GM18868 (cell line): Measurements from ENCODE around the gene PLA2G5.

Experiments
- ATAC-seq: cut with Tn5 transposase; IDR thresholded peaks from one replicate; pipeline ENCODE4 v1.9.1; 2021; ENCODE audit warnings: mild to moderate bottlenecking, moderate library complexity; ENCODE audit not compliant: unreplicated experiment

The PLA2G5 gene

GRCh38 chr1:20063861-20064292 is 6.1 kb upstream of the PLA2G5 start:
- no peak for ATAC-seq

- no peak for ATAC-seq
Measured at GRCh38 chr1:20068722-20069121, 1.3 kb upstream of the PLA2G5 start.

GRCh38 chr1:20070357-20070756 is 363 bp downstream of the PLA2G5 start:
- no peak for ATAC-seq

GRCh38 chr1:20071416-20071815 is 1.4 kb downstream of the PLA2G5 start:
- ATAC-seq = no peak

GRCh38 chr1:20072771-20073170 is 2.8 kb downstream of the PLA2G5 start:
- ATAC-seq = no peak

- no peak for ATAC-seq
Measured at GRCh38 chr1:20073256-20073655, 3.3 kb downstream of the PLA2G5 start.

- ATAC-seq = no peak
Measured at GRCh38 chr1:20074055-20074724, 4.2 kb downstream of the PLA2G5 start.

- ATAC-seq = no peak
Measured at GRCh38 chr1:20074725-20075171, 4.8 kb downstream of the PLA2G5 start.

GRCh38 chr1:20075345-20075744 is 5.4 kb downstream of the PLA2G5 start:
- ATAC-seq = no peak

GRCh38 chr1:20076223-20076622 is 6.2 kb downstream of the PLA2G5 start:
- ATAC-seq = no peak

GRCh38 chr1:20076710-20077461 is 6.9 kb downstream of the PLA2G5 start:
- no peak for ATAC-seq

- ATAC-seq = peak; percentile 48
Measured at GRCh38 chr1:20078171-20078651, 8.2 kb downstream of the PLA2G5 start.

- no peak for ATAC-seq
Measured at GRCh38 chr1:20078711-20079110, 8.7 kb downstream of the PLA2G5 start.

GRCh38 chr1:20079661-20080305 is 9.8 kb downstream of the PLA2G5 start:
- ATAC-seq = no peak

- peak; percentile 49 for ATAC-seq
Measured at GRCh38 chr1:20080441-20081352, 10.7 kb downstream of the PLA2G5 start.

- ATAC-seq = no peak
Measured at GRCh38 chr1:20081353-20081810, 11.4 kb downstream of the PLA2G5 start.

- no peak for ATAC-seq
Measured at GRCh38 chr1:20082772-20083171, 12.8 kb downstream of the PLA2G5 start.

GRCh38 chr1:20083178-20083944 is 13.4 kb downstream of the PLA2G5 start:
- ATAC-seq = no peak

GRCh38 chr1:20086800-20087199 is 16.8 kb downstream of the PLA2G5 start:
- ATAC-seq = no peak

- no peak for ATAC-seq
Measured at GRCh38 chr1:20087668-20088067, 17.7 kb downstream of the PLA2G5 start.
